ENCODE measurements around the gene PNMT. TPM values are rescaled to one million over a fixed set of nuclear protein-coding genes. Genes with fewer than 3 reads are reported as not detected.

PNMT gene
- polyA plus RNA-seq, 10 donors, result 2.1 to 5.8 (median 3.5) TPM

GRCh38 chr17:39632153-39632941 lies 35.9 kb upstream of the PNMT start:
- no peak for DNase-seq

DNA sequence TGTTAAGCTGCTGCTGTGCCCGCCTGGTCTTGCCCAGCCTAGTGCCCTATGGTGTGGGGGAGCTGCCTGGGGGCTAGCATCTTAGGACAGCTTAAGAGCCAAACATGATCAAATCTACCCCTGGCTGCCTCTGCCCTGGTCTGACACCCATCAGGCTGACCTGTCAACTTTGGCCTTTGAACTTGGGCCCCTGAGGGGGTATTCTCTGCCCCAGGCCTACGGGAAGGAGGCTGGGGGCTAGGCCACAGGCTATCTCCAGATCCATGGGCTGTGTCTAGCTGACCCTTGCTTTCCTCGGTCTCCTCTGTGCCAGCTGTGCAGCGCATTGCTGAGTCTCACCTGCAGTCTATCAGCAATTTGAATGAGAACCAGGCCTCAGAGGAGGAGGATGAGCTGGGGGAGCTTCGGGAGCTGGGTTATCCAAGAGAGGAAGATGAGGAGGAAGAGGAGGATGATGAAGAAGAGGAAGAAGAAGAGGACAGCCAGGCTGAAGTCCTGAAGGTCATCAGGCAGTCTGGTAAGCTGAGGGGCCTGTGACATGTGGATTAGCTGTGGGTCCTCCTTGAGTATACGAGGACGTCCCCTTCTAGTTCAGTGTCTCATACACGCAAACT lies 34.6 kb upstream of the PNMT start:
- DNase-seq, result no peak

- peak in 1 of 3 donors; percentile 55 for DNase-seq
Observed at GRCh38 chr17:39634384-39634871, 33.8 kb upstream of the PNMT start.

GRCh38 chr17:39635614-39636176 lies 32.6 kb upstream of the PNMT start:
- no peak for DNase-seq

DNA sequence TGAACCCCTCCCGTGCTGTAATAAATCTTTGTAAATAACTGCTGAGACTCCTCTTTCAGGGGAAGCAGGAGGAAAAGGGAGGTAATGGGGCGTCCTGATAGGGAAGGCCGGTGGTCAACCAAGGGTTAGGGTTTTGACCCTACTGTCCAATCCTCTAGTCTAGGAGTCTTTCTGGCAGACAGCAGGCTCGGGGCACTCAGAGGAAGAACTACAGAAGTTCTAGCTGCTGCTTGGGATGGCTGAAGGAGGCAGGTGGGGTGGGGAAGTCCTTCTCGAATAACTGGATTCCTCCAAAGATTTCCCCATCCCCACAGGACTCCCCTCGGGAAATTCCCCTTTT lies 31.7 kb upstream of the PNMT start:
- DNase-seq, result no peak

GRCh38 chr17:39636927-39637736 lies 31.1 kb upstream of the PNMT start, which contains the start of gene STARD3:
Gene STARD3, plus strand, starts transcription at chr17:39637144. Its CDS starts 16,388 bp downstream, at chr17:39653532.
- DNase-seq, result peak; percentile 83 to 97 (median 92)

- DNase-seq, result no peak
Observed at GRCh38 chr17:39638317-39638716, 29.9 kb upstream of the PNMT start.

DNA sequence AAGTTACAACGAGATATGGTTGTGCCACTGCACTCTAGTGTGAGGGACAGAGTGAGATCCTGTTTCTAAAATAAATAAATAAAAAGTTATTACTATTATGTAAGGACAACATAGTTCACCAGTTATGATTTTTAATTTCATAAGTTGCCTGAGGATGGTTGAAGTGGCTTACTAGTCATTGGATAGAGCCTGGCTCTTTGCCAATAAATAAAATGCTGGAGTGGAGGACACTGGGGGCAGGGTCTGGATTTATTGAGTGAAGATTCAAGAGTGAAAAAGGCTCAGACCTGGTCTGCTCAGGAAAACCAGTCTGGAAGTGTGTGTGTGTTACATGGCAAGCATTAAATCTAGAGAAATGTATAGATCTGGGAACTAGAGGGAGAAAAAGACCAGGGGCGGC lies 29.2 kb upstream of the PNMT start:
- DNase-seq, result no peak

DNA sequence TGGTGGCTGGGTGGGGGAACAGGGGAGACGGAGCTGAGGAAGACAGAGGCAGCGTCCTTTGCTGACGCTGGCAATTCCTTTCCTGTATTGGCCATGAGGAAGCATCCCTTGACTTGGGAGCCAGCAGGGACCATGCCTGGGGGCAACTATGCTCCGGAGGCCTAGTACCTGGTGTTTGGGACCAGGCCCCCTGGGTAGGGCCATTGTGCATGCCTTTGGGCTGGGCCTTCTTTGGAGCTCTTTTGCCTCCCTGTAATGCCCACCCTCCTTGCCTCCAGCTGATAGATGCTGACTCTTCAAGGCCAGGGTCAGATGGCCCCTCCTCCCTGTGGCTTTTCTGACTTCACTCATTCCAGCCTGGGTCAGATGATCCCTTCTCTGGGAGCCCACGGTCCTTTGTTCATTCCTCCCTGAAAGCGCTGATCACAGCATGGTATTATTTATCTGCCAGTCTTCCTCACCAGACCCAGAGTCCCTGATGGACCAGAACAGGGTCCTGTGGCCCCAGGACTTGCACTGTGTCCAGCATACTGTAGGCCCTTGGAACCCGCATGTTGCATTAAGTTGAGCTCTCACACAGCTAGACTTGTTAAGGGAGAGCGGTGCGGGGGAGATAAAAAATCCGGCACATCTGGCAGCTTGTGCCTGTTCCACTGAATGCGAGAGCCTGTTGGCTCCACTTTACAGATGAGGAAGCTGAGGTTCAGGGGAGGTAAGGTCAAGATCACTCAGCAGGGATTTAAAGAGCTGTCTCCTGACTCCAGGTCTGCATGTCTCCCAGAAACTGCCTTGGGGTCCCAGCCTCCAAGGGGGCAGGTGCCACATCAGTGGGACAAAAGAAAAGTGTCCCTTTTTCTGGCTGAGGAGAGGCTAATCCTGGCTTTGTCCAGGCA lies 28.4 kb upstream of the PNMT start:
- no peak for DNase-seq

GRCh38 chr17:39640591-39641031 lies 27.6 kb upstream of the PNMT start:
- DNase-seq, result no peak

GRCh38 chr17:39641097-39641496 lies 27.2 kb upstream of the PNMT start:
- no peak for DNase-seq

GRCh38 chr17:39641883-39642282 lies 26.4 kb upstream of the PNMT start:
- DNase-seq, result no peak

GRCh38 chr17:39642291-39643074 lies 25.8 kb upstream of the PNMT start:
- DNase-seq, result no peak

- DNase-seq, result no peak
Observed at GRCh38 chr17:39643271-39643670, 25.0 kb upstream of the PNMT start.

DNA sequence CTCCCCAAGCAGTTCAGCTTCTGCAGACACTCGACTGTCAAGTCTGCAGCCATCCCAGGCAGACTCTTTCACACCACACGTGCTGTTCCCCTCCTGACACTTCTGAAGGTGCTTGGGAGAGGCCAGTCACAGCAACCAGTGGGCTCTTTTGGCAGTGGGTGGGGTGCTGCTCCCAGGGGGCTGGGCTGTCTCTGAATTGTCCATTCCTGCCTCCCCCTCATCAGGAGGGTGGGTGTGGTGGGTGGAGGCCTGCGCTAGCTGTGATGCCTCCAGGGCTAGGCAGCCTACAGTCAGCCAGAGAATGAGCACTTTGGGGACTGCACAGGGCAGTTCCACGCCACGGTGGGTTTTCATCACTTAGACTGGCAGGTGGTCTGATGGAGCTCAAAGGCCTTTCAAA lies 21.0 kb upstream of the PNMT start:
- DNase-seq, result no peak

DNA sequence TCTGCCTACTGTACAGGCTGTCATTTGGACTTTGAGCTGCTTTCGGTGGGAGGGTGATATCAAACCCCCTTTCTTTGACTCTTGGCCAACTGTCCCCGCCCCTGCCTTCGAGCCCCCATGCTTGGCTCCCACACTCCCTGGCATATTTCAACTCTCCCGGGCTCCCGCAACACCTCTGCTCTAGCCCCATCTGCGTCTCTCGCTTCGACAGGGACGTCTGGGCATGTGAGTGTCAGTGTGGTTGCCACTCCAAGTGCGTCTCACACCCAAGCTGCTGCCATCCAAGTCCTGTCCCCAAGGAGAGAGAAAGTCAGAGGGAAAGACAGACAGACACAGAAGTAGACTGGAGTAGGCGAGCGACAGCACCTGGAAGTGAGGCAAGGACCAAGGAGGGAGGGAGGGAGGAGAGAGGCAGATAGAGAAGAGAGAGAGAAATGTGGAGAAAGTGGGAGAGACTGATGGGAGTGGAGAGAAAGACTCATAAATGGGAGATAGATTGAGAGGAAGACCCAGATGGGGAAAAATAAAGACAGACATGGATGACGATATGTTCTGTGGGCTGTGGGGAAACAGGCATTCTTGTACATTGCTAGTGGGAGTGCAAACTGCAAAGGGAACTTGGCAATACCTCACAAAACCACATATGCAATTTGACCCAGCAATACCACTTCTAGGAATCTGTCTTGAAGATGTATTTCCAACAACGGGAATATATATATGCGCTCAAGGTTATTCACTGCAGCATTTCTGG lies 19.5 kb upstream of the PNMT start:
- no peak for DNase-seq

DNA sequence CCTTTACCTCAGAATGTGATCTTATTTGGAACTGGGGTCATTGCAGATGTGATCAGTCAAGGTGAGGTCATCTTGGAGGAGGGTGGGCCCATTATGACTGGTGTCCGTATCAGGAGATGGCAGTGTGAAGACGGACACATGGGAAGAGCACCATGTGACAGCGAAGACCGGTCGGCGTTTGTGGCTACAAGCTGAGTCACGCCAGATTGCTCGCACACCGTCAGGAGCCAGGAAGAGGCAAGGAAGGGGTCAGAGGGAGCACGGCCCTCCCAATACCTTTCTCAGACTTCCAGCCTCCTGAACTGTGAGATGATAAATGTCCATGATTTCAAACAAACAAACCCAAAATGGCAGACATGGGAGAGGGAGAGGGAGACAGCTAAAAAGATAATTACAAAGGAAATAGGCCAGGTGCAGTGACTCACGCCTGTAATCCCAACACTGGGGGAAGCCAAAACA lies 18.1 kb upstream of the PNMT start:
- DNase-seq, result no peak

GRCh38 chr17:39651923-39652586 lies 16.2 kb upstream of the PNMT start:
- no peak for DNase-seq
